GM12873 (cell line): ENCODE results near the gene DGCR6L.

Experiments used
- TF ChIP-seq, protein P1 (sequence below): IDR thresholded peaks from 2 replicates; pipeline ENCODE4 v1.5.1; 2012; ENCODE audit warnings: low read depth, mild to moderate bottlenecking, moderate library complexity, low read length, control low read depth; ENCODE audit not compliant: insufficient read depth; ENCODE audit errors: missing control alignments

DGCR6L gene

GRCh38 chr22:20284471-20285086 is 35.3 kb downstream of the DGCR6L start:
- TF ChIP-seq, protein P1, sequence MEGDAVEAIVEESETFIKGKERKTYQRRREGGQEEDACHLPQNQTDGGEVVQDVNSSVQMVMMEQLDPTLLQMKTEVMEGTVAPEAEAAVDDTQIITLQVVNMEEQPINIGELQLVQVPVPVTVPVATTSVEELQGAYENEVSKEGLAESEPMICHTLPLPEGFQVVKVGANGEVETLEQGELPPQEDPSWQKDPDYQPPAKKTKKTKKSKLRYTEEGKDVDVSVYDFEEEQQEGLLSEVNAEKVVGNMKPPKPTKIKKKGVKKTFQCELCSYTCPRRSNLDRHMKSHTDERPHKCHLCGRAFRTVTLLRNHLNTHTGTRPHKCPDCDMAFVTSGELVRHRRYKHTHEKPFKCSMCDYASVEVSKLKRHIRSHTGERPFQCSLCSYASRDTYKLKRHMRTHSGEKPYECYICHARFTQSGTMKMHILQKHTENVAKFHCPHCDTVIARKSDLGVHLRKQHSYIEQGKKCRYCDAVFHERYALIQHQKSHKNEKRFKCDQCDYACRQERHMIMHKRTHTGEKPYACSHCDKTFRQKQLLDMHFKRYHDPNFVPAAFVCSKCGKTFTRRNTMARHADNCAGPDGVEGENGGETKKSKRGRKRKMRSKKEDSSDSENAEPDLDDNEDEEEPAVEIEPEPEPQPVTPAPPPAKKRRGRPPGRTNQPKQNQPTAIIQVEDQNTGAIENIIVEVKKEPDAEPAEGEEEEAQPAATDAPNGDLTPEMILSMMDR = no peak

GRCh38 chr22:20283674-20284066 is 36.2 kb downstream of the DGCR6L start:
- TF ChIP-seq, protein P1 = no peak

DNA sequence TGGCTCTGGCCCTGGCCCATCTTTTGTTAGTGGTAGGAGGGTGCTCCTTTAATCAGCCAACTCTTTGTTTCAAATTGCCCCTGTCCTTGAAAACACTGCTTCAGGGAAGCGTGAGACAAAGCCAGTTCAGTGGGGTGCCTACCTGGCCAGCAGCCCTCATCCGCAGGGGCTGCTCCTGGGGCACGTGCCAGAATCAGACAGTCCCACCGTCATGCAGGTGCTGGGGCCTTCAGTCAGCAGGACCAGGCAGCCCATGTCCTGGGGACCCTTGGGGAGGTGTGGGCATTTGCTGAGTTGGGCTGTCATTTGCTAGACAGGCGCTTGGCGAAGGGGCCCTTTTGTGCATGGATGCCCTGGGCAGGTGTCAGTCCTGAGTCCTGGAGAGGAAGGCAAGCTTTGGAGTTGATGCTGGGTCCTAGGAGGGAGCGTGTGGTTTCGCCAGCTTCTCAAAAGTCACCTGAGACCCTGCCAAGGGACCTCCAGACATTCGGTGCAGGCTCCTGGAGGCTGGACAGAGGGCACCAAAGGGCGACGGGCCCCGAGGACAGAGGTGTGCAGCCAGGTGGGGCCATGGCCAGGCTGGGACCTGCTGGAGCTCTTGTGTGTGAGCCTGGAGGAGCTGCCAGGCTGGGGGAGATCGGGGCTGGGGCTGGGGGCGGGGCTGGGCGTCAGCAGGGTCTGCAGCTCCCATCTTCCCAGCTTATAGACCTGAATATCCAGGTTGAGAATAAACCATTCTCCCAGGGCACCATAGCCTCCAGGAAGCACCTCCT is 36.8 kb downstream of the DGCR6L start:
- TF ChIP-seq, protein P1 = no peak

- TF ChIP-seq, protein P1 = no peak
Observed at GRCh38 chr22:20281891-20282290, 38.0 kb downstream of the DGCR6L start.

DNA sequence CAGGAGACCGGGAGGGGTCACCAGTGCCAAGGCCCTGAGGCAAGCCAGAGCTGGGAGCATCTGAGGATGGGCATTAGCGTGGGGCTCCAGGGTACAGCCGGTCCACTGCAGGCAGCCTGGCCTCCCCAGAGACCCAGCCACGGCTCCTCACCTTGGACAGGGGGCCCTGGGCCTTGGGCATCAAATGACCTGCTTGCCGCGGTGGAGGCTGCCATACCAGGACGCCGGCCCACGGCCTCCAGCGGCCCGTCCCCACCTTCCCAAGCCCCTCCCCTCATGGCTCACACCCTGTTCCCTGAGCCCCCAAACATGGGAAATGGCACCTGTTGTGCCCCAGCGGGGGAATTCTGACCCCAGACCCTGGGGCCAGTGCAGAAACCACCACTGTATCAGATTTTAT is 39.0 kb downstream of the DGCR6L start:
- TF ChIP-seq, protein P1 = no peak

DNA sequence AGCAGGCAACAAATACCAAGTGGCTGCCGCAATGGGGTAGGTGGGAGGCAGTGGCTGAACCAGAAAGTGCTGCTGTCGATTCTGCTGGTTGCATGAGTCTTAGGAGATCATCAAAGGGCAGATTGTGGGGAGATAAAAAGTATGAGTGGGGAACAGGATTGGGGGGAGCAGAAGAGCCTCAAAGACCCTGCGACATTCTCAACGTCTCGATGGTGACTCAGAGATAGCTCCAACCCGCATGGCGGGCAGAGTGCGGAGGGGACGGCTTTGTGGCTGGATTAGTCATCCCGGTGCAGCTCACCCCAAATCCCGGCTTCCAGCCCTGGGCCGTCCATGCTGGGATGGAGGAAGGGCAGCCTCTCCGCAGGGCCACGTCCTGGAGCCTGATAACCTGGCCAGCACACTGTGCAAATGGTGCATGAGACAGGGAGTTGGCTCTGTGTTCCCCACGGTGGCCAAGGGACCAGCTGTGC is 40.2 kb downstream of the DGCR6L start:
- TF ChIP-seq, protein P1 = no peak

GRCh38 chr22:20276468-20276867 is 43.4 kb downstream of the DGCR6L start:
- TF ChIP-seq, protein P1 = no peak
